Endothelial cell of umbilical vein (primary cell): ENCODE results near the gene ANKS1A. TPM values are rescaled to one million over a fixed set of nuclear protein-coding genes. Genes with fewer than 3 reads are reported as not detected.

Experiments used
- BruUV-seq: library from RNA; stranded (reverse); fragments of 400-500 nt; replicated peaks from 2 replicates; lab custom pipeline; 2021; lab: Mats Ljungman, UMichigan
- CTCF ChIA-PET: fragments of 300-600, 350-600 bp; sonication (Branson Sonifier 250); formaldehyde crosslinking; loops from one replicate; lab custom pipeline; 2021; ENCODE audit warnings: antibody characterized with exemption, inconsistent platforms; lab: Charles Lee
- POLR2A ChIA-PET: fragments of 300-600, 350-600 bp; sonication (Branson Sonifier 250); formaldehyde crosslinking; loops from one replicate; lab custom pipeline; 2021; ENCODE audit warnings: antibody characterized with exemption, inconsistent platforms; lab: Charles Lee
- DNase-seq: peaks from one replicate; pipeline ENCODE4 v3.0.0-alpha.2; 2011; ENCODE audit warnings: low read depth, low spot score
- FAIRE-seq: peaks from 2 replicates; lab custom pipeline; 2011; peaks lifted over from hg19 to GRCh38; lab: Jason Lieb, UNC
- H2AFZ ChIP-seq: 2 replicates; pipeline ENCODE4 v1.6.0; 2012; ENCODE audit warnings: low read depth, low read length, control low read depth, inconsistent platforms
- H3K27ac ChIP-seq: 2 replicates; pipeline ENCODE4 v1.5.1; 2011; ENCODE audit warnings: low read depth, mild to moderate bottlenecking, control low read depth, low read length, moderate library complexity; ENCODE audit not compliant: insufficient read depth
- H3K27me3 ChIP-seq, 2 experiments: 2 replicates each; pipeline versions ENCODE4 v1.6.0 to v1.6.1; 2011; ENCODE audit warnings: low read length in 2 of 2, mixed read lengths in 1 of 2; ENCODE audit not compliant: control insufficient read depth in 2 of 2, insufficient read depth in 2 of 2
- H3K36me3 ChIP-seq, 2 experiments: 2 replicates in 1 of 2; 3 replicates in 1 of 2; pipeline ENCODE4 v1.5.1; 2011; ENCODE audit warnings: low read length in 2 of 2, mild to moderate bottlenecking in 1 of 2, moderate library complexity in 1 of 2; ENCODE audit not compliant: control insufficient read depth in 2 of 2, insufficient read depth in 2 of 2; ENCODE audit errors: extremely low read depth in 1 of 2
- H3K4me1 ChIP-seq: 3 replicates; pipeline ENCODE4 v1.5.1; 2011; ENCODE audit warnings: mild to moderate bottlenecking, low read length; ENCODE audit not compliant: control insufficient read depth, insufficient read depth; ENCODE audit errors: extremely low read depth
- H3K4me2 ChIP-seq: 2 replicates; pipeline ENCODE4 v1.6.1; 2011; ENCODE audit warnings: low read length, control low read depth, mixed read lengths; ENCODE audit not compliant: insufficient read depth
- H3K4me3 ChIP-seq, 3 experiments: fragments of 200-600 bp in 1 of 3; sonication (generic), shearing (Covaris generic) in 1 of 3; replicated peaks in 1 of 3; 2 replicates each; pipeline ENCODE4 v1.5.1; 2011 to 2016; ENCODE audit warnings: control low read depth in 3 of 3, low read length in 3 of 3, mild to moderate bottlenecking in 2 of 3, inconsistent platforms in 1 of 3, low read depth in 1 of 3, moderate library complexity in 1 of 3; ENCODE audit not compliant: insufficient read depth in 1 of 3
- H3K79me2 ChIP-seq: 2 replicates; pipeline ENCODE4 v1.6.0; 2012; ENCODE audit warnings: low read length, inconsistent platforms; ENCODE audit not compliant: control insufficient read depth, insufficient read depth
- H3K9ac ChIP-seq: replicated peaks from 2 replicates; pipeline ENCODE3; 2011; ENCODE audit warnings: low read length, control low read depth; ENCODE audit not compliant: insufficient read depth; ENCODE audit errors: extremely low read depth
- H3K9me1 ChIP-seq: replicated peaks from 3 replicates; pipeline ENCODE4 v1.6.0; 2011; ENCODE audit warnings: mild to moderate bottlenecking, low read length; ENCODE audit not compliant: control insufficient read depth, insufficient read depth; ENCODE audit errors: extremely low read depth
- H3K9me3 ChIP-seq: replicated peaks from 2 replicates; pipeline ENCODE4 v1.5.1; 2012; ENCODE audit warnings: low read length, inconsistent platforms; ENCODE audit not compliant: control insufficient read depth, insufficient read depth
- H4K20me1 ChIP-seq: replicated peaks from 2 replicates; pipeline ENCODE3; 2011; ENCODE audit warnings: mild to moderate bottlenecking, low read length; ENCODE audit not compliant: control insufficient read depth, insufficient read depth; ENCODE audit errors: extremely low read depth
- CTCF ChIP-seq, 2 donors: IDR thresholded peaks; 1 replicate in 1 of 2; 2 replicates in 1 of 2; pipeline ENCODE4 v1.5.1; 2011; ENCODE audit warnings: low read length in 2 of 2, mild to moderate bottlenecking in 2 of 2, moderate library complexity in 2 of 2, control low read depth in 1 of 2, inconsistent platforms in 1 of 2, low read depth in 1 of 2; ENCODE audit not compliant: insufficient read depth in 1 of 2; ENCODE audit errors: extremely low read depth in 1 of 2
- EZH2 ChIP-seq: IDR thresholded peaks from 2 replicates; pipeline ENCODE4 v1.6.1; 2012; ENCODE audit warnings: borderline replicate concordance, low read depth, mild to moderate bottlenecking, moderate library complexity, low read length, inconsistent platforms; ENCODE audit not compliant: severe bottlenecking
- FOS ChIP-seq: IDR thresholded peaks from 2 replicates; pipeline ENCODE4 v1.6.1; 2011; ENCODE audit warnings: mild to moderate bottlenecking, low read length, moderate library complexity, borderline replicate concordance; ENCODE audit not compliant: insufficient read depth
- GATA2 ChIP-seq: IDR thresholded peaks from 2 replicates; pipeline ENCODE4 v1.7.0; 2011; ENCODE audit warnings: low read depth, mild to moderate bottlenecking, moderate library complexity, mixed read lengths, low read length; ENCODE audit not compliant: insufficient read length, insufficient read depth
- JUN ChIP-seq: IDR thresholded peaks from 2 replicates; pipeline ENCODE4 v1.6.1; 2011; ENCODE audit warnings: borderline replicate concordance, low read depth; ENCODE audit not compliant: insufficient read length, insufficient read depth
- MAX ChIP-seq: IDR thresholded peaks from 2 replicates; pipeline ENCODE4 v1.6.1; 2011; ENCODE audit not compliant: insufficient read depth, insufficient read length
- MYC ChIP-seq: IDR thresholded peaks from one replicate; pipeline ENCODE4 v1.6.1; 2011; ENCODE audit warnings: mild to moderate bottlenecking, low read depth, low read length
- POLR2A ChIP-seq: IDR thresholded peaks from 2 replicates; pipeline ENCODE4 v1.6.1; 2012; ENCODE audit warnings: low read depth, mild to moderate bottlenecking, control low read depth, low read length
- POLR2AphosphoS5 ChIP-seq: IDR thresholded peaks from 2 replicates; pipeline ENCODE4 v1.6.1; 2012; ENCODE audit warnings: low read depth, mild to moderate bottlenecking, control low read depth, low read length, moderate library complexity; ENCODE audit not compliant: insufficient read depth
- dilution Hi-C: fragments of 300-500 bp; cut with MboI; formaldehyde crosslinking; loops from one replicate; pipeline ENCODE4 v1.15.0; 2019; ENCODE audit warnings: low sequenced_read_pairs; ENCODE audit not compliant: extremely low pct_ligation_motif_present
- intact Hi-C: fragments of 100-400 bp; cut with micrococcal nuclease; formaldehyde crosslinking; loops from one replicate; pipeline ENCODE4 v1.10.0; 2022
- polyA plus RNA-seq, 4 experiments: library from polyadenylated mRNA; depleted of rRNA in 3 of 4; stranded (reverse) in 3 of 4; unstranded in 1 of 4; fragments of >200 nt; gene quantifications; 2 replicates each; pipeline versions ENCODE4 v1.2.1 to v1.2.3, GENCODE V29; 2011 to 2012; ENCODE audit warnings: missing spikeins in 1 of 4
- total RNA-seq: library from RNA; stranded (reverse); gene quantifications from 2 replicates; pipeline ENCODE4 v1.2.3, GENCODE V29; 2021

Gene ANKS1A
- total and polyA plus RNA-seq, 2 donors (not counting 3 experiments of a cell fraction or from before 2014, with no cell fraction given): 8.9 to 26.1 TPM

- FAIRE-seq (no peak), DNase-seq (no peak)
- TF ChIP-seq CTCF (IDR thresholded peaks at IDR 0.05; ENCODE audit: extremely low read depth in 1 of 2, insufficient read depth in 1 of 2, low read depth in 1 of 2, low read length in 2 of 2) (no peak), EZH2 (no peak), JUN (no peak), POLR2AphosphoS5 (no peak), GATA2 (no peak), MAX (no peak), MYC (no peak), POLR2A (no peak), FOS (no peak)
- H3K4me1 ChIP-seq: peaks cover 3% of the 10 kb centered on the region
- H2AFZ ChIP-seq: no peak overlapping the region
- peaks cover 0 to 21% of the 10 kb centered on the region in 2 experiments for H3K36me3 ChIP-seq
- H3K4me3 ChIP-seq: no peak overlapping the region
- H3K9ac ChIP-seq: no peak overlapping the region
- intact Hi-C loops: no loop called here
- no peak overlapping the region for H3K27ac ChIP-seq
- dilution Hi-C loops: no loop called here
- no TSS peak for BruUV-seq
- H3K27me3 ChIP-seq: no peaks in the 10 kb centered on the region
- H3K9me1 ChIP-seq: no peaks in the 10 kb centered on the region
- H3K4me2 ChIP-seq: no peak overlapping the region
- POLR2A ChIA-PET: no interaction called here
- H3K9me3 ChIP-seq: no peaks in the 10 kb centered on the region
- no peaks in the 10 kb centered on the region for H3K79me2 ChIP-seq
- CTCF ChIA-PET: interaction anchor here (0.7 to 2.1 kb wide), 4 partner anchors 11 to 153 kb away, joined by 3 to 12 read pairs (median 6); no protein-coding TSS in a partner anchor
- H4K20me1 ChIP-seq: no peaks in the 10 kb centered on the region
Observed at GRCh38 chr6:35068206-35068605, 179.2 kb downstream of the ANKS1A start.
